GM21717 (cell line): ENCODE measurements around the gene NDUFB6.
"Not testable (repeated sequence)": the region's sequence is repeated elsewhere in the genome, so short reads cannot be mapped to it uniquely, and the experiment has no call there.

Source experiments
- ATAC-seq: cut with Tn5 transposase; IDR thresholded peaks from one replicate; pipeline ENCODE4 v1.9.1; 2021; ENCODE audit warnings: mild to moderate bottlenecking, moderate library complexity; ENCODE audit not compliant: unreplicated experiment

The NDUFB6 gene

GRCh38 chr9:32572900-32573523 lies at the start of gene NDUFB6:
NDUFB6 (minus strand) TSS chr9:32573159; CDS start chr9:32573060, 99 bp downstream.
- peak; percentile 89 for ATAC-seq

GRCh38 chr9:32618261-32618660 lies 45.3 kb upstream of the NDUFB6 start:
- no peak for ATAC-seq

- ATAC-seq = no peak
Measured at GRCh38 chr9:32606811-32607210, 33.9 kb upstream of the NDUFB6 start.

- ATAC-seq = peak; percentile 70
Measured at GRCh38 chr9:32603914-32604852, 31.2 kb upstream of the NDUFB6 start.

GRCh38 chr9:32599021-32599420 lies 26.1 kb upstream of the NDUFB6 start:
- ATAC-seq = not testable (repeated sequence)

GRCh38 chr9:32596936-32597335 lies 24.0 kb upstream of the NDUFB6 start:
- no peak for ATAC-seq

GRCh38 chr9:32596096-32596865 lies 23.3 kb upstream of the NDUFB6 start:
- ATAC-seq = no peak

GRCh38 chr9:32590898-32591297 lies 17.9 kb upstream of the NDUFB6 start:
- ATAC-seq = no peak

GRCh38 chr9:32590476-32590875 lies 17.5 kb upstream of the NDUFB6 start:
- no peak for ATAC-seq

GRCh38 chr9:32589083-32589723 lies 16.2 kb upstream of the NDUFB6 start:
- no peak for ATAC-seq

GRCh38 chr9:32587901-32588300 lies 14.9 kb upstream of the NDUFB6 start:
- no peak for ATAC-seq

- ATAC-seq = no peak
Measured at GRCh38 chr9:32584784-32585183, 11.8 kb upstream of the NDUFB6 start.

- ATAC-seq = no peak
Measured at GRCh38 chr9:32581512-32582143, 8.7 kb upstream of the NDUFB6 start.

GRCh38 chr9:32580631-32581300 lies 7.8 kb upstream of the NDUFB6 start:
- no peak for ATAC-seq

- peak; percentile 49 for ATAC-seq
Measured at GRCh38 chr9:32579706-32580331, 6.9 kb upstream of the NDUFB6 start.

- ATAC-seq = no peak
Measured at GRCh38 chr9:32578976-32579375, 6.0 kb upstream of the NDUFB6 start.

GRCh38 chr9:32577316-32577715 lies 4.4 kb upstream of the NDUFB6 start:
- ATAC-seq = peak; percentile 29

GRCh38 chr9:32574858-32575257 lies 1.9 kb upstream of the NDUFB6 start:
- ATAC-seq = no peak

GRCh38 chr9:32573821-32574220 lies 862 bp upstream of the NDUFB6 start:
- no peak for ATAC-seq
